Endothelial cell of umbilical vein (primary cell): ENCODE measurements around the gene GAK. TPM values are rescaled to one million over a fixed set of nuclear protein-coding genes. Genes with fewer than 3 reads are reported as not detected.

Source experiments
- BruUV-seq: library from RNA; stranded (reverse); fragments of 400-500 nt; replicated peaks from 2 replicates; lab custom pipeline; 2021; lab: Mats Ljungman, UMichigan
- CTCF ChIA-PET: fragments of 300-600, 350-600 bp; sonication (Branson Sonifier 250); formaldehyde crosslinking; loops from one replicate; lab custom pipeline; 2021; ENCODE audit warnings: antibody characterized with exemption, inconsistent platforms; lab: Charles Lee
- POLR2A ChIA-PET: fragments of 300-600, 350-600 bp; sonication (Branson Sonifier 250); formaldehyde crosslinking; loops from one replicate; lab custom pipeline; 2021; ENCODE audit warnings: antibody characterized with exemption, inconsistent platforms; lab: Charles Lee
- DNase-seq: peaks from one replicate; pipeline ENCODE4 v3.0.0-alpha.2; 2011; ENCODE audit warnings: low read depth, low spot score
- FAIRE-seq: peaks from 2 replicates; lab custom pipeline; 2011; peaks lifted over from hg19 to GRCh38; lab: Jason Lieb, UNC
- H2AFZ ChIP-seq: 2 replicates; pipeline ENCODE4 v1.6.0; 2012; ENCODE audit warnings: low read depth, low read length, control low read depth, inconsistent platforms
- H3K27ac ChIP-seq: 2 replicates; pipeline ENCODE4 v1.5.1; 2011; ENCODE audit warnings: low read depth, mild to moderate bottlenecking, control low read depth, low read length, moderate library complexity; ENCODE audit not compliant: insufficient read depth
- H3K27me3 ChIP-seq, 2 experiments: 2 replicates each; pipeline versions ENCODE4 v1.6.0 to v1.6.1; 2011; ENCODE audit warnings: low read length in 2 of 2, mixed read lengths in 1 of 2; ENCODE audit not compliant: control insufficient read depth in 2 of 2, insufficient read depth in 2 of 2
- H3K36me3 ChIP-seq, 2 experiments: 2 replicates in 1 of 2; 3 replicates in 1 of 2; pipeline ENCODE4 v1.5.1; 2011; ENCODE audit warnings: low read length in 2 of 2, mild to moderate bottlenecking in 1 of 2, moderate library complexity in 1 of 2; ENCODE audit not compliant: control insufficient read depth in 2 of 2, insufficient read depth in 2 of 2; ENCODE audit errors: extremely low read depth in 1 of 2
- H3K4me1 ChIP-seq: 3 replicates; pipeline ENCODE4 v1.5.1; 2011; ENCODE audit warnings: mild to moderate bottlenecking, low read length; ENCODE audit not compliant: control insufficient read depth, insufficient read depth; ENCODE audit errors: extremely low read depth
- H3K4me2 ChIP-seq: 2 replicates; pipeline ENCODE4 v1.6.1; 2011; ENCODE audit warnings: low read length, control low read depth, mixed read lengths; ENCODE audit not compliant: insufficient read depth
- H3K4me3 ChIP-seq, 3 experiments: fragments of 200-600 bp in 1 of 3; sonication (generic), shearing (Covaris generic) in 1 of 3; replicated peaks in 1 of 3; 2 replicates each; pipeline ENCODE4 v1.5.1; 2011 to 2016; ENCODE audit warnings: control low read depth in 3 of 3, low read length in 3 of 3, mild to moderate bottlenecking in 2 of 3, inconsistent platforms in 1 of 3, low read depth in 1 of 3, moderate library complexity in 1 of 3; ENCODE audit not compliant: insufficient read depth in 1 of 3
- H3K79me2 ChIP-seq: 2 replicates; pipeline ENCODE4 v1.6.0; 2012; ENCODE audit warnings: low read length, inconsistent platforms; ENCODE audit not compliant: control insufficient read depth, insufficient read depth
- H3K9ac ChIP-seq: replicated peaks from 2 replicates; pipeline ENCODE3; 2011; ENCODE audit warnings: low read length, control low read depth; ENCODE audit not compliant: insufficient read depth; ENCODE audit errors: extremely low read depth
- H3K9me1 ChIP-seq: replicated peaks from 3 replicates; pipeline ENCODE4 v1.6.0; 2011; ENCODE audit warnings: mild to moderate bottlenecking, low read length; ENCODE audit not compliant: control insufficient read depth, insufficient read depth; ENCODE audit errors: extremely low read depth
- H3K9me3 ChIP-seq: replicated peaks from 2 replicates; pipeline ENCODE4 v1.5.1; 2012; ENCODE audit warnings: low read length, inconsistent platforms; ENCODE audit not compliant: control insufficient read depth, insufficient read depth
- H4K20me1 ChIP-seq: replicated peaks from 2 replicates; pipeline ENCODE3; 2011; ENCODE audit warnings: mild to moderate bottlenecking, low read length; ENCODE audit not compliant: control insufficient read depth, insufficient read depth; ENCODE audit errors: extremely low read depth
- CTCF ChIP-seq, 2 donors: IDR thresholded peaks; 1 replicate in 1 of 2; 2 replicates in 1 of 2; pipeline ENCODE4 v1.5.1; 2011; ENCODE audit warnings: low read length in 2 of 2, mild to moderate bottlenecking in 2 of 2, moderate library complexity in 2 of 2, control low read depth in 1 of 2, inconsistent platforms in 1 of 2, low read depth in 1 of 2; ENCODE audit not compliant: insufficient read depth in 1 of 2; ENCODE audit errors: extremely low read depth in 1 of 2
- EZH2 ChIP-seq: IDR thresholded peaks from 2 replicates; pipeline ENCODE4 v1.6.1; 2012; ENCODE audit warnings: borderline replicate concordance, low read depth, mild to moderate bottlenecking, moderate library complexity, low read length, inconsistent platforms; ENCODE audit not compliant: severe bottlenecking
- FOS ChIP-seq: IDR thresholded peaks from 2 replicates; pipeline ENCODE4 v1.6.1; 2011; ENCODE audit warnings: mild to moderate bottlenecking, low read length, moderate library complexity, borderline replicate concordance; ENCODE audit not compliant: insufficient read depth
- GATA2 ChIP-seq: IDR thresholded peaks from 2 replicates; pipeline ENCODE4 v1.7.0; 2011; ENCODE audit warnings: low read depth, mild to moderate bottlenecking, moderate library complexity, mixed read lengths, low read length; ENCODE audit not compliant: insufficient read length, insufficient read depth
- JUN ChIP-seq: IDR thresholded peaks from 2 replicates; pipeline ENCODE4 v1.6.1; 2011; ENCODE audit warnings: borderline replicate concordance, low read depth; ENCODE audit not compliant: insufficient read length, insufficient read depth
- MAX ChIP-seq: IDR thresholded peaks from 2 replicates; pipeline ENCODE4 v1.6.1; 2011; ENCODE audit not compliant: insufficient read depth, insufficient read length
- MYC ChIP-seq: IDR thresholded peaks from one replicate; pipeline ENCODE4 v1.6.1; 2011; ENCODE audit warnings: mild to moderate bottlenecking, low read depth, low read length
- POLR2A ChIP-seq: IDR thresholded peaks from 2 replicates; pipeline ENCODE4 v1.6.1; 2012; ENCODE audit warnings: low read depth, mild to moderate bottlenecking, control low read depth, low read length
- POLR2AphosphoS5 ChIP-seq: IDR thresholded peaks from 2 replicates; pipeline ENCODE4 v1.6.1; 2012; ENCODE audit warnings: low read depth, mild to moderate bottlenecking, control low read depth, low read length, moderate library complexity; ENCODE audit not compliant: insufficient read depth
- dilution Hi-C: fragments of 300-500 bp; cut with MboI; formaldehyde crosslinking; loops from one replicate; pipeline ENCODE4 v1.15.0; 2019; ENCODE audit warnings: low sequenced_read_pairs; ENCODE audit not compliant: extremely low pct_ligation_motif_present
- intact Hi-C: fragments of 100-400 bp; cut with micrococcal nuclease; formaldehyde crosslinking; loops from one replicate; pipeline ENCODE4 v1.10.0; 2022
- polyA plus RNA-seq, 4 experiments: library from polyadenylated mRNA; depleted of rRNA in 3 of 4; stranded (reverse) in 3 of 4; unstranded in 1 of 4; fragments of >200 nt; gene quantifications; 2 replicates each; pipeline versions ENCODE4 v1.2.1 to v1.2.3, GENCODE V29; 2011 to 2012; ENCODE audit warnings: missing spikeins in 1 of 4
- total RNA-seq: library from RNA; stranded (reverse); gene quantifications from 2 replicates; pipeline ENCODE4 v1.2.3, GENCODE V29; 2021

Gene GAK
- total and polyA plus RNA-seq, 2 donors (not counting 3 experiments of a cell fraction or from before 2014, with no cell fraction given): 49.6 to 109 TPM

GRCh38 chr4:867526-868250 lies 64.4 kb downstream of the GAK start:
- Histone ChIP-seq H2AFZ (no peak overlapping the region), H3K36me3 (peaks cover 0 to 44% of the 10 kb centered on the region in 2 experiments), H3K27me3 (no peaks in the 10 kb centered on the region), H4K20me1 (no peaks in the 10 kb centered on the region), H3K9ac (no peak overlapping the region), H3K4me2 (no peak overlapping the region), H3K4me1 (no peaks in the 10 kb centered on the region), H3K4me3 (no peak overlapping the region), H3K27ac (no peak overlapping the region), H3K9me3 (no peaks in the 10 kb centered on the region), H3K79me2 (no peaks in the 10 kb centered on the region), H3K9me1 (no peaks in the 10 kb centered on the region)
- FAIRE-seq: no peak
- TF ChIP-seq GATA2 (no peak), MAX (no peak)
- ChIA-PET POLR2A (no interaction called here), CTCF (no interaction called here)
- BruUV-seq: no TSS peak
- no peak for DNase-seq
- intact Hi-C loops: no loop called here
- dilution Hi-C loops: no loop called here

- Histone ChIP-seq H3K79me2 (no peaks in the 10 kb centered on the region), H3K9ac (no peak overlapping the region), H3K4me2 (no peak overlapping the region), H2AFZ (no peak overlapping the region), H3K9me1 (no peaks in the 10 kb centered on the region), H3K4me1 (no peaks in the 10 kb centered on the region), H3K27me3 (no peaks in the 10 kb centered on the region), H4K20me1 (no peaks in the 10 kb centered on the region), H3K27ac (no peak overlapping the region), H3K4me3 (no peak overlapping the region), H3K36me3 (peaks cover 0 to 47% of the 10 kb centered on the region in 2 experiments), H3K9me3 (no peaks in the 10 kb centered on the region)
- DNase-seq (no peak), FAIRE-seq (no peak)
- TSS peak; percentile 43 for BruUV-seq
- POLR2A ChIA-PET: interaction anchor here (0.5 kb wide), 1 partner anchor 82 kb away, joined by 3 read pairs; no protein-coding TSS in a partner anchor
- TF ChIP-seq POLR2A: no peak
- TF ChIP-seq EZH2: no peak
- TF ChIP-seq JUN: no peak
- no peak for TF ChIP-seq FOS
- TF ChIP-seq GATA2: no peak
- no peak for TF ChIP-seq CTCF (IDR thresholded peaks at IDR 0.05; ENCODE audit: extremely low read depth in 1 of 2, insufficient read depth in 1 of 2, low read depth in 1 of 2, low read length in 2 of 2)
- TF ChIP-seq MAX: no peak
- TF ChIP-seq POLR2AphosphoS5: no peak
- TF ChIP-seq MYC: no peak
- intact Hi-C loops (no loop called here), dilution Hi-C loops (no loop called here)
- CTCF ChIA-PET: no interaction called here
Observed at GRCh38 chr4:866761-867390, 65.2 kb downstream of the GAK start.
